MG63 (cell line): ENCODE results near the gene CSNK1E. TPM values are rescaled to one million over a fixed set of nuclear protein-coding genes. Genes with fewer than 3 reads are reported as not detected.
A peak's percentile ranks its signal among the peaks of the same experiment; 100 is the strongest.

Experiments used
- DNase-seq: peaks from one replicate; pipeline ENCODE4 v3.0.0-alpha.2; 2020
- H3K27me3 ChIP-seq: fragments of 250-450 bp; sonication (Bioruptor Pico); 2 replicates; pipeline ENCODE4 v1.5.1; 2020; ENCODE audit warnings: mild to moderate bottlenecking, moderate library complexity
- H3K36me3 ChIP-seq: fragments of 250-450 bp; sonication (Bioruptor Pico); 2 replicates; pipeline ENCODE4 v1.5.1; 2020; ENCODE audit warnings: mild to moderate bottlenecking, moderate library complexity
- H3K4me3 ChIP-seq: fragments of 250-450 bp; sonication (Bioruptor Pico); 2 replicates; pipeline ENCODE4 v1.5.1; 2020; ENCODE audit warnings: mild to moderate bottlenecking, moderate library complexity
- H3K9me3 ChIP-seq: fragments of 250-450 bp; sonication (Bioruptor Pico); 2 replicates; pipeline ENCODE4 v1.5.1; 2020; ENCODE audit warnings: mild to moderate bottlenecking, moderate library complexity
- total RNA-seq: library from RNA; depleted of rRNA; stranded (reverse); fragments of >200 nt; shearing (Covaris generic); gene quantifications from 2 replicates; pipeline ENCODE4 v1.2.3, GENCODE V29; 2014; ENCODE audit warnings: low replicate concordance

CSNK1E gene
- total RNA-seq, 1 experiment from 2014 or later = 75.0 TPM

DNA sequence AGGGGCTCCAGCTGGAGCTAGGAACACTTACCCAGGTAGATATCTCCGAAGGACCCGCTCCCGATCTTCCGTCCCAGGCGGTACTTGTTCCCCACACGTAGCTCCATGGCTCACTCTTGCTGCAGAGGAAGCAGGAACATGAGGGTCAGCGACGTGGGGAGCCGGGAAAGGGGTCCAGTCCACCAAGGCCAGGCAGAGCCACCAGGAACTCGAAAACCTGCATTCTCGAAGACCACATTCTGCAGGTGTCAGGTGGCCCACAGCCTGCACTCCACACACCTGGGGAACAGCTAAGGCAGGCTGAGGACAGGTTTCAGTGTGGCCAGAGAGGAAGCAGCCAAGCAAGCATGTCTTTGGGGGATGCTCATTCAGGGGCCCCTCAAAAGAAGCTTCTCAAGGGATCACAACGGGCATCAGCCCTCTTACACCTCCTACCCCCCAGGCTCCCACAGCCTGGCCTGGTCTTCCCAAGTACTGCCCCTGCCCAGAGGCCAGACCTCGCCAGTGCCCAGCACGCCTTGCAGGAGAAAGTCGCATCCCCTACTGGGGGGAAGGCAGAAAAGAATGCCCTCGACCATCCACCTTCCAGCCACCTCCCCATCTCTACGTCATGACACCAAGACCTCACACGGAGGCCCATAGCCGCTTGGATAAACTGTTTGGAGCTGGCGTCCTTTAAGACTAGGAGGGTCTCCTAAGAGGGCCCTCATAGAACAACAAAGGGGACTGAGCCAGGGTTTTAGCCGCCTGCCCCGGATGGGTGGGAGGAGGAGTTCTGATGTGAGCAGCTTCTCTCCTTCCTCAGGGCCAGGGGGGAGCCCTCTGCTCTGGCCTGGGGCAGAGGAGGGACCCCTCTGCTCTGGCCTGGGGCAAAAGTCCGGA, 2.9 kb downstream of the CSNK1E start:
- no peak for DNase-seq
- Histone ChIP-seq H3K9me3 (no peaks in the 10 kb centered on the region), H3K36me3 (peaks cover 50% of the 10 kb centered on the region)

DNA sequence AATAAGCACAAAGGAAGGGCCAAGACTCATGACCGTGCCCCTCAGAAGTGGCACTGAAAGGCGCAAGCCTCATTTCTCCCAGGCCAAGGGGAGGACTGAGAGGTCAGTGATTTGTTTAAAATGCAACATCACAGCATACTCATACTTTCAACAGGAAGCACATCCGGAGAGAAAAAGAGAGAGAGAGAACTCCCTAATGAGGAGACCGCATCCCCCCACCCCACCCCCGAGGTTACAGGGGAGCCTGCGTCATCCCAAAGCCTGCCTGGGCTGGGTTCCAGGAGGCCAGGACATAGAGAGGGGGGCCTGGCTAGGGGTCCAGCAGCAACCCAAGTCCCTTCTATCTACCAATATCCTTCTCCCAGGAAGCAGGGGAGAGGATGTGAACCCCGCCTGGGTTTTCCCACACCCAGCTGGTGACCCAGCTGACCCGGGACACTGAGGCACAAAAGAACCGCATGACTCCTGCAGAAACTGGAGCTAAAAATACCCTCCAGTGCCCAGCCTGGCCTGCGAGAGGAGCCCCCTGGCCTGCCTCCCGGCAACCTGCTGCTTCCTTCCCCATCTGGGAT, 3.8 kb downstream of the CSNK1E start:
- H3K27me3 ChIP-seq = no peaks in the 10 kb centered on the region
- H3K4me3 ChIP-seq = peak overlapping the region; percentile 91
- H3K36me3 ChIP-seq = peaks cover 57% of the 10 kb centered on the region
- H3K9me3 ChIP-seq = no peaks in the 10 kb centered on the region
- peak; percentile 93 for DNase-seq

More for the DNA sequence above, 2.9 kb downstream of the CSNK1E start:
- peak overlapping the region; percentile 91 for H3K4me3 ChIP-seq
- H3K27me3 ChIP-seq = no peaks in the 10 kb centered on the region

DNA sequence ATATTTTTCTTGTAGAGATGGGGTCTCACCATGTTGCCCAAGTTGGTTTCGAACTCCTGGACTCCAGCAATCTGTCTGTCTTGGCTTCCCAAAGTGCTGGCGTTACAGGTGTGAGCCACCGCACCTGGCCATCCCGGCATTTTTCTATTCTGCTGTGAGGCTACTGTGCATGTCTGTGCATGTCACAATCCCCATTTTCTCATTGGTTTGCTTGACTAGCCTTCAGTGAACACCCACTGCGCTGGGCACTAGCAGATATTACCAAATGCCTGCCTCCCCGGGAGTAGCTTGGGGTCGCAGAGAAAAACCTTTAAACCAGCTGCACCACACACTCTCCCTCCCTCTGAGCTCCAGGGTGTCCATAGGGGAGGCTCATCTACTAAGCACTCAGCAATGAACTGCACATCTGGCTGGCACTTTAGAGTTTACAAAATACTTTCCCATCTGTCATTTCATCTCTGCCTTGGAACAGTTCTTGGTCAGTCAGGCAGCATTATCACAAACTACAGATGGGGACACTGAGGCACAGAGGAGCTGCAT, 4.9 kb downstream of the CSNK1E start:
- Histone ChIP-seq H3K27me3 (no peaks in the 10 kb centered on the region), H3K36me3 (peaks cover 69% of the 10 kb centered on the region), H3K9me3 (no peaks in the 10 kb centered on the region), H3K4me3 (no peak overlapping the region)
- no peak for DNase-seq

DNA sequence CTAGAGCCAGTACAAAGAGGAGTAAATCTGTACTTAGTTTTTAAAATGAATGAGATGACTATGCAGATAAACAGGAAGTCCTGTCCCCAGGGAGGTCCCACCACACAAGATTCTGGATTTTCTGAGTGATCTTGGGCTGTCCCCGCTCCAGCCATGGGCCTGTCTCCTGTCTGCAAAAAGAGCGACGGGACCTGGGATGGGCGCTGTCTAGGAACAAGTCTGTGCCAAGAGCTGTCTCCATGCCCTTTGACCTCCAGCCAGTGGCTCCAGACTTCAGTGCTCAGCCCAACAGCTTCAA, 6.0 kb downstream of the CSNK1E start:
- Histone ChIP-seq H3K27me3 (no peaks in the 10 kb centered on the region), H3K4me3 (no peak overlapping the region), H3K9me3 (no peaks in the 10 kb centered on the region), H3K36me3 (peaks cover 75% of the 10 kb centered on the region)
- no peak for DNase-seq

DNA sequence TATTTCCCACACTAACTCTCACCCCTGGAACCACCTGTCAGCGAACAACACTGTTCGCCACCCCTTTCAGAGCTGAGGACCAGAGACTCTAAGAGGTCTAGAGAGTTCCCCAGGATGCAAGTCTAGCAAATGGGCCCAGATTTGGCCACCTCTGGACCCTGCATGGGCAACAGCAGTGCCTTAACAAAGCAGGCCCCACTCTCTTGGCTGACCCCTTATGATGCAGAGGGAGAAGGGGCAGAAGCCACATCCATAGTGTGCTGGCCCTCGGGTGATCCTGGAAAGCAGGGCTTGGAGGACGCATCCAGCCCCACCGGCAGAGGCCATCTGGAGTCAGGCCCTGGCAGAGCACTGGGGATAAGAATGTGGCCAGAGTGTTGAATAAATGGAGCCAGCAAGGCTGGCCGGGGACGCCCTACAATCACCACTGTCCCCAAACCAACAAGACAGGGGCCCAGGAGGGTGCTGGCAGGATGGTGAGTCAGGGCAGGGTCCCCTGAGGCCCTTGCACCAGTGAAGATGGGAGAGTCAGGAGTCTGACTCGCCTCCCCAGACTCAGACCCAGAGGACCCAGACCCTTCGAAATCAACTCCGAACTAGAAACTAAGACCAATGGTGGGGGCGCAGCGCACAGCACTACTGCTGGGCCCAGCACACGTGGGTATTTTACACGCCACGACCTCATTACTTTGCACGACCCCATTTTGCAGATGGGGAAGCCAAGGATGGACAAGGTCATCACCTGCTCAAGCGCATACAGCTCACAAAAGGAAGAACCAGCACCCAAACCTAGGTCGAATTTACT, 6.5 kb downstream of the CSNK1E start:
- peaks cover 75% of the 10 kb centered on the region for H3K36me3 ChIP-seq
- H3K9me3 ChIP-seq = no peaks in the 10 kb centered on the region
- H3K27me3 ChIP-seq = no peaks in the 10 kb centered on the region
- no peak for DNase-seq
- no peak overlapping the region for H3K4me3 ChIP-seq

DNA sequence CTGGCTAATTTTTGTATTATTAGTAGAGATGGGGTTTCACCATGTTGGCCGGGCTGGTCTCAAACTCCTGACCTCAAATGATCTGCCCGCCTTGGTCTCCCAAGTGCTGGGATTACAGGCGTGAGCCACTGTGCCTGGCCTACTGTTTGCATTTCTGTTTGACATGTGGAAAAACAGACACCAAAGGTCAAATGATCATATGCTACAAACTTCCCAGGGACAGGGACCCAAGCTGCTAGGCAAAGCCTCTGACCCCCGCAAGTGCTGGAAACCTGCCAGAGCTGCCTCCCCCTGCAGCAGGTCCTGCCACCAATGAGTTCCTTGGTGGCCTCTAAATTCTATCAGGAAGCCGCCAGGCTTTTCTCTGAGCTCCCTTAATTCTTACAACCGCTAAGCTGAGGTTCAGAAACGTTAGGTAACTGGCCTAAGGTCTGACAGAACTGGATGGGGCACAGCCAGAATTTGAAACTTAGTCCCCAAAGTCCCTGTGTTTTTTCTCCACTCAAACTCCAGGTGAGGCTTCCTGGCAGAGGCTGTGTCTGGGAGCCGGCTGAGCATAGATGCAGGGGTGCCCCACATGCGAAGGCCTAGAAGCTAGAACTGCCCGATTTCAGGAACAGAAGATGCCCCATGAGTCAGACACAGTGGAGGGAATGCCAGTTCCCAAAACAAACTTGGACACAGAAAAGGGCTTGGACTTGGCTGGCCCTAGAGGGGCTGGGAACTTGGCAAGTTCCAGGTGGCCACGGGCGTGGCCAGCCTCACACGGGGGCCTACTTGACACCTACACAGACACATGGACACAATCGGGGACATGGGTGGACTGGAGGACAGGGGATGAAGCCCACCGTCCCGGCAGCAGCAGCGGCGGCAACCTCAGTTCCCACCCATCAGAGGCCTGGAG, 7.4 kb downstream of the CSNK1E start:
- H3K27me3 ChIP-seq = no peaks in the 10 kb centered on the region
- peak; percentile 62 for DNase-seq
- H3K4me3 ChIP-seq = no peak overlapping the region
- H3K36me3 ChIP-seq = peaks cover 75% of the 10 kb centered on the region
- H3K9me3 ChIP-seq = no peaks in the 10 kb centered on the region

DNA sequence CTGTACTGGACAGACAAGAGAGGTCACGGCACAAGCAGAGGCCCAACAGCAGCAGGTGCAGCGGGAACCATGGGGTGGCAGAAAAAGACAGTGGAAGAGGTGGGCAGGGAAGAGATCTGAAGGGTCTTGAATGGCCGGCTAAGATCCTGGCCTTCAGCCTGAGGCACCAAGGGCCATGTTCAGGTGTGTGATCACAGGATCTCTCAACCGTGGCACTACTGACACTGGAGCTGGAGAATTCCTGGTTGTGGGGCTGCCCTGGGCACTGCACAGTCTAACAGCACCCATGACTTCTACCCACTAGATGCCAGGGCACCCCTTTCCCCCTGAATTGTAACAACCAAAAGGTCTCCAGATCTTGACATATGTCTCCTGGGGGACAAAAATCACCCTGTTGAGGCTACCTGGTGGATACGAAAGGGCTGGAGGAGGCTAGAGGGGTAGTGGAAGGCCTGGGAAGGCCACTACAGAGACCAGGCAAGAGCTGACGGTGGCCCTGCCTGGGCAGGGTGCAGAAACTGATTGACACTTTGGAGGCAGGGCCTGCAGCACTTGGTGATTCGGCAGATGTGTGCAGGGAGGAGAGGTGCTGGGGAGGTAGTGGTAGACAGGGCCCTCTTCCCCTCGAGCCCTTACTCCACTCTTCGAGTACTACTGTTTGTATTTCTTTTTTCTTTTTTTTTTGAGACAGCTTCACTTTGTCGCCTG, 8.3 kb downstream of the CSNK1E start:
- Histone ChIP-seq H3K9me3 (no peaks in the 10 kb centered on the region), H3K36me3 (peaks cover 82% of the 10 kb centered on the region), H3K4me3 (no peak overlapping the region), H3K27me3 (no peaks in the 10 kb centered on the region)
- no peak for DNase-seq

DNA sequence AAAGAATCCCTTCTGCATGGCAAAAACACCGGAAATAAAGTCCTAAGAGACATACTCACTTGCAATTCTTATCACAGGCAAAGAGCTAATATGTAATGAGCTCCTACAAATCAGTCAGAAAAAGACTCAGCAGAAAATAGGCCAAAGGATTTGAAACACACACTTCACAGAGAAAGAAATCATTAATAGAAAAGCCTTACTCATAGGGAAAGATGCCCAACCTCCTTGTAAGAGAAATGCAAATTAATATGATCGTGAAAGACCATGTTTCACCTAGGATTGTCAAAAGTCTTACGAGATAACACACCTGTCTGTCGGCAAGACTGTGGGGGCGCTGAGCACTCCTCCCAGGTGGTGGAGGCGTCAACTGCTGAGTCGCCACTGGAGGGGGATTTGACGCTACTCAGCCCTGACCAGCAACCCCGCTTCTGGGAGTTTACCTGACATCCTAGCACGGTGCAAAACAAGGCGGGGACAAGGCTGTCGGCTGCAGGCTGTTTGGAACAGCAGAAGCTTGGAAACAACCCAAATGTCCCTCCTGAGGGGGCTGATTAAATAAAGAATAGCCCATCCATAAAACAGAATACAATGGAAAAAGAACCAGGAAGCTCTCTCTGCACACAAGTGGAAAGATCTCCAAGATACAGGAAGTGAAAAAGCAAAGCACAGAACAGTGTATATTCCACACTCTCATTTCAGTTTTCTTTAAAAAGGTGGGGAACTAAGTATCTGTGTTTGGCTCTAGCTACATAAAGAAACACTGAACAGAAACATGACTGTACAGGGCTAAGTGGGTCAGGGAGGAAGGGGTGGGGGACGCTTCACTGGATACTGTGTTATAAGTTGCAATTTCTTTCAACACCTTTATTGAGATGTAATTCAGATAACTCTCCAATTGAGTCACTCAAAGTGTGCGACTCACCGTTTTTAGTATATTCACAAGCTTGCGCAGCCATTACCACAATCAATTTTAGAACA, 11.5 kb downstream of the CSNK1E start:
- Histone ChIP-seq H3K4me3 (no peak overlapping the region), H3K27me3 (no peaks in the 10 kb centered on the region), H3K36me3 (peaks cover 79% of the 10 kb centered on the region), H3K9me3 (no peaks in the 10 kb centered on the region)
- no peak for DNase-seq

DNA sequence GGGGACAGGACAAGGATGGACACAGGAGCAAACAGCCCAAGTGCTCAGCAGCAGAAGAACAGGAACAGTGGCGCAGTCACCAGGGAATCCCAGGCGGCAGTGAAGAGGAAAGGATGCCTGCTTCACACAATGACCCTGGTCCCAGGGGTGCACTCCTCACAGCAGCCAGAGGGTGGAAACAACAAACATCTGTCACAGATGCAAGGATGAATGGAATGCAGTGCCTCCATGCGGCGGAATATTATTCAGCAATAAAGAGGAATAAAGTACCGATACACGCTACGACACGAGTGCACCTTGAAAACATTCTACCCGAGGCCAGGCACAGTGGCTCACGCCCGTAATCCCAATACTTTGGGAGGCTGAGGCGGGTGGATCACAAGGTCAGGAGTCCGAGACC, 12.7 kb downstream of the CSNK1E start:
- H3K36me3 ChIP-seq = peaks cover 79% of the 10 kb centered on the region
- H3K4me3 ChIP-seq = no peak overlapping the region
- no peaks in the 10 kb centered on the region for H3K27me3 ChIP-seq
- no peaks in the 10 kb centered on the region for H3K9me3 ChIP-seq
- no peak for DNase-seq

DNA sequence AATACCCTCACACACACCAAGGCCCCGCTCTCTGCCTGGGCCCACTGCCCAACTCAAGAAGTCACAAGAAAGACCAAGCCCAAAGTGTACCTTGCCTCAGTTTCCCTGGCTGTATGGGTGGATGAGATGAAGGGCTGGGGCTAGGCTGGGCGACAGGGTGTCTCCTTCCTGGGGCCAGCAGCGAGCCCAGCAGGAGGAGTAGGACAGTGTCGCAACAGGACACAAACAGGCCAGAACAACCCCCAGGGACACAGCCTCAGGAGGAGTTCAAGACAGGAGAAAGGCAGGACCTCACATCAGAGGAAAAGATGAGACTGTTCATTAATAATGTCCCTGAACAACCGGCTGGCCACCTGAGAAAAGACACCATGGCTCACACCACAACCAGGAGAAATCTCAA, 13.3 kb downstream of the CSNK1E start:
- peaks cover 81% of the 10 kb centered on the region for H3K36me3 ChIP-seq
- no peak overlapping the region for H3K4me3 ChIP-seq
- no peaks in the 10 kb centered on the region for H3K9me3 ChIP-seq
- no peak for DNase-seq
- no peaks in the 10 kb centered on the region for H3K27me3 ChIP-seq

DNA sequence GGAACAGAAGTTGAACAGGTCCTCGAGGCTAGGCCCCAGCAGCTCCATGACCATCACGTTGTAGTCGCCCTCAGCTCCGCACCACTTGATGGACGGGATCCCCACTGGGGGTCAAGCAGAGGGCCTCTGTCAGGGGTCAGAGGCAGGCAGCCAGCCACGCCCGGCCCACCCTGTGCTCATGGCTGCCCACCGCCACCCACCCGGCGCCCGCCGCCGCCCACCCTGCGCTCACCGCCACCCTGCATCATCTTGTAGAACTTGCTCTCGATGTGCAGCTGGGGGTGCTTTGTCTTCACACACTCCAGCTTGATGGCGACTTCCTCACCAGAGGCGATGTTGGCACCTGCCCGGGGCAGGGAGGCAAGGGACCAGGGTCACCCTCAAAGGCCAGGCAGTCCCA, 14.3 kb downstream of the CSNK1E start:
- no peaks in the 10 kb centered on the region for H3K27me3 ChIP-seq
- H3K36me3 ChIP-seq = peaks cover 79% of the 10 kb centered on the region
- no peaks in the 10 kb centered on the region for H3K9me3 ChIP-seq
- no peak for DNase-seq
- H3K4me3 ChIP-seq = no peak overlapping the region

DNA sequence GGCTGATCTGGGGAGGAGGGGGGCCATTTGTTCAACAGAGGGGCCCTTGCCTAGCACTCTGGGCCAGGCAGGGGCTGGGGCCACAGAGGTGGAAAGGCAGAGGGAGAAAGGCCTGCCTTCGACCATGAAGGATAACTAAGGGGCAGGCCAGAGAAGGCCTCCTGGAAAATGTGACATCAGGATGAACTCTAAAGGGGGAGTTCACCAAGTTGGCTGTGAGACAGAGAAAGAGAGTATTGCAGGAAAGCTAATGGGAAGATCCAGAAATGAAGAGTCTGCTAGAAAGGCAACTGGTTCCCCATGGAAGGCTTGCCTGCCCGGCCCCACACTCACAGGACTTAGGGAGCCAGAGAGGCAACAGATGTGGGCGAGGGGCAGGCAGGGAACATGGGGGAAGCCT, 16.3 kb downstream of the CSNK1E start:
- Histone ChIP-seq H3K4me3 (no peak overlapping the region), H3K9me3 (no peaks in the 10 kb centered on the region), H3K36me3 (peaks cover 82% of the 10 kb centered on the region), H3K27me3 (no peaks in the 10 kb centered on the region)
- no peak for DNase-seq

DNA sequence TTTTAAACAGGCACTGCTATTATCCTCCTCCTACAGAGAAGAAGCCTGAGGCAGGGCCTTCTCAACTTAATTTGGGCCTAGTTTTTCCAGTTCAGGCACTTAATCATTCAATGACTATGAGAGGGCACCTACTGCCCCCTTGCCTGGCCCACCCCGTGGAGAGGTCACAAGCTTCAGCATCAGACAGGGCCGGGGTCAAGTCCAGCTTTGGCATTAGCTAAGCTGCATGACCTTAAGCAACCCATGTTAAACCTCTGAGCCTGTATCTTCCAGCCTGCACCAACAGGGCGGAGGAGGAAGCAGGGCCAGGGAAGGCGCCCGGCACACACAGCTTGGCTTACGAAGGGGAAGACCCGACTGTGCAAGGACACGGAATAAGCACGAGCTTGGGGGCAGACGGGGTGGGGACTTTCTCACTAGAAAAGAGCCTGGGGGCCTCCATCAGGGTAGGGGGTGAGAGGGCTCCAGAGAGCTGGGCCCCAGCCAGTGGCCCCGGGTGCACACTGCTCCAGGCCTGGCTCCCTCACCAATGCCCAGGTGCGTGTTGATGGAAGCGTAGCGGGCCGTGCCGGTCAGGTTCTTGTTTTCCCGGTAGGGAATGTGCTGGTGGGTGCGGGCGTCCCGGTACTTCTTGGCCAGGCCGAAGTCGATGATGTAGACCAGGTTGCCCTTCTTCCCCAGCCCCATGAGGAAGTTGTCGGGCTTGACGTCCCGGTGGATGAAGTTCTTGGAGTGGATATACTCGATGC, 16.9 kb downstream of the CSNK1E start:
- Histone ChIP-seq H3K4me3 (no peak overlapping the region), H3K36me3 (peaks cover 87% of the 10 kb centered on the region), H3K27me3 (no peaks in the 10 kb centered on the region), H3K9me3 (no peaks in the 10 kb centered on the region)
- DNase-seq = no peak

DNA sequence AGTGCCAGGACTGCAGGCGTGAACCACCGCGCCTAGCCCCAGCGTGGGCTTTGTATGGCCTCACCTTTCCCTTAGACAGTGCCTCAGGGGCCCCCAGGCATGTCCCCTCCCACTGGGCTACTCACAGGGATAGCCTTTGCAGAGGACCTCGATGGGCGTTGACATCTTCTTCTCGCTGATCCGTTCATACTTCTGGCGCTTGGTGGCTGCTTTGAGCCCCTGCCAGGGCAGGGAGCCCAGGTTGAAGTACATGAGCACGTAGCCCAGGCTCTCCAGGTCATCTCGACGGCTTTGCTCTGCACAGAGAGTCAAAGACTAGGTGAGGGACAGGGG, 17.5 kb downstream of the CSNK1E start:
- peaks cover 92% of the 10 kb centered on the region for H3K36me3 ChIP-seq
- no peaks in the 10 kb centered on the region for H3K9me3 ChIP-seq
- no peak overlapping the region for H3K4me3 ChIP-seq
- H3K27me3 ChIP-seq = no peaks in the 10 kb centered on the region
- DNase-seq = no peak
